ENCODE measurements around the gene ACAN. TPM values are rescaled to one million over a fixed set of nuclear protein-coding genes. Genes with fewer than 3 reads are reported as not detected.

The ACAN gene
- total RNA-seq, 1 experiment from 2014 or later = 0.50 TPM

DNA sequence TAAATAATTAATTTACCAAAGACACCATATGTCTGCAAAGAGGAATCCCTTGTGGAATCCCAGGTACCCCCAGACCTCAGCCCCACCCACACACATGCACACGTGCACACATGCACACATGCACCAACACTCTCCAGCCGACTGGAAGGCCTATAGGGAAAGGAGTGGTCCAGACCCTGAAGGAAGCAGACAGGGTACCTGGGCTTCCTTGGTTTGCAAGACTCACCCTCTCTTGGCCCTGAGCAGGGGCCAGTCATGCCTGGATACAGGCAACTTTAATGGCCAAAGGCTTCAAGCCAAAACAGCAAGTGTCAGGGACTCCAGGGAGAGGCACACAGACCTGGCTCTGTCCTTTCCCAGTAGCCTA, 101.0 kb downstream of the ACAN start:
- H3K79me2 ChIP-seq (ENCODE audit: insufficient read depth, low read length) = no peaks in the 10 kb centered on the region; the same call in 1 of the 2 replicates
- no peak overlapping the region for H2BK120ac ChIP-seq (ENCODE audit: low read depth, low read length, poor library complexity, severe bottlenecking)
- Mint-ChIP-seq H3K9me3 (no peaks in the 10 kb centered on the region), H3K36me3 (ENCODE audit: insufficient read depth in 1 of 3, low read depth in 3 of 3) (peaks cover 78 to 98% (median 97%) of the 10 kb centered on the region in 3 experiments), H3K27me3 (ENCODE audit: low read depth) (no peaks in the 10 kb centered on the region), H3K4me1 (peaks cover 29 to 88% of the 10 kb centered on the region in 2 experiments), H3K4me3 (no peak overlapping the region), H3K27ac (peak overlapping the region in 1 of 3 experiments; percentile 91; a peak in 2 of 7 replicates)
- no CpG with 5 or more reads among the region's 2 CpGs for WGBS (ENCODE audit: extremely low coverage, insufficient read length, low lambda C conversion rate)
- no peak overlapping the region for H2AFZ ChIP-seq (ENCODE audit: low read length)
- no peak overlapping the region for H2BK15ac ChIP-seq (ENCODE audit: low read depth, low read length)
- no peak overlapping the region for H2BK5ac ChIP-seq (ENCODE audit: insufficient read length, low read length)
- no peak overlapping the region for H4K91ac ChIP-seq (ENCODE audit: insufficient read length, low read depth, low read length)
- no peak overlapping the region for H3K4me2 ChIP-seq (ENCODE audit: insufficient read depth, insufficient read length, low read length)
- no peak overlapping the region for H3K27ac ChIP-seq (ENCODE audit: insufficient read length, low read depth, low read length)
- H3K18ac ChIP-seq (ENCODE audit: insufficient read length, low read depth, low read length) = no peak overlapping the region
- H3K9ac ChIP-seq (ENCODE audit: extremely low read depth, insufficient read length, low read length) = no peak overlapping the region
- no peak overlapping the region for H3K56ac ChIP-seq (ENCODE audit: insufficient read length, low read depth, low read length)
- H3K4me1 ChIP-seq (ENCODE audit: insufficient read depth, low read length) = 0 out of 2 replicates have a peak, but pooled peaks cover 2% of the 10 kb centered on the region
- peaks cover 7% of the 10 kb centered on the region for H3K79me1 ChIP-seq (ENCODE audit: insufficient read depth, low read depth, low read length, poor library complexity, severe bottlenecking)
- no peak overlapping the region for H3K4ac ChIP-seq (ENCODE audit: low read depth, low read length)
- no peak overlapping the region for H2BK20ac ChIP-seq (ENCODE audit: low read depth, low read length, poor library complexity, severe bottlenecking)
- H3K23me2 ChIP-seq (ENCODE audit: insufficient read length, low read depth, low read length, poor library complexity, severe bottlenecking) = no peaks in the 10 kb centered on the region
- H2BK12ac ChIP-seq (ENCODE audit: insufficient read length, low read depth, low read length) = no peak overlapping the region
- no peaks in the 10 kb centered on the region for H3K27me3 ChIP-seq (ENCODE audit: insufficient read depth, low read length)
- H3K9me3 ChIP-seq (ENCODE audit: control insufficient read depth, low read depth, low read length) = no peaks in the 10 kb centered on the region
- no peak overlapping the region for H3K23ac ChIP-seq (ENCODE audit: insufficient read length, low read depth, low read length)
- H4K5ac ChIP-seq (ENCODE audit: insufficient read length, low read depth, low read length) = no peak overlapping the region
- H3K14ac ChIP-seq (ENCODE audit: insufficient read depth, low read length) = no peak overlapping the region
- H4K20me1 ChIP-seq (ENCODE audit: control insufficient read depth, insufficient read depth, insufficient read length) = no peaks in the 10 kb centered on the region
- no peak overlapping the region for H2AK5ac ChIP-seq (ENCODE audit: insufficient read length, low read length)
- no peak for TF ChIP-seq CTCF (conservative IDR thresholded peaks at IDR 0.05)
- DNase-seq = no peak
- H4K8ac ChIP-seq (replicated peaks; ENCODE audit: insufficient read length, low read depth, low read length) = no peak overlapping the region
- no peak overlapping the region for H3T11ph ChIP-seq (ENCODE audit: low read length)
